Measurements from ENCODE around the gene COX5B. TPM values are rescaled to one million over a fixed set of nuclear protein-coding genes. Genes with fewer than 3 reads are reported as not detected.

Gene COX5B
- total RNA-seq, 1 experiment from 2014 or later, result 310 TPM

DNA sequence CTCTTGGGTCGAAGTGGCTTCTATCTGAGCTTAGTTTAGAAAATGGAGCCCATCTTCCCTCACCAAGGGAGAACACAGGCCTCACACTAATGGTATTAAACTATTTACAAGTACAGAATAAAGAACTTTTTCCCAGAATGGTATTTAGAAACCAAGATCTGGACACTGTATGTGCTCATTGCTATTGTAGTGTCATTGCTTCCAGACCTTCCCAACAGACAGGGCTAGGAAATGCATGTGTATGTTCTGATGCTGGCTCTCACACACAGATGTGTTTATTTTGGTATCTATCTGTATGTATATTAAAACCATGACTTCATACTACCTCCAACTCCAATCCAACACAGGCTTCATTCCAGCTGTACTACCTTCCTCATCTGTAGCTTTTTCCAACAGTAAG lies 8.0 kb downstream of the COX5B start:
- Histone ChIP-seq H2AFZ (no peak overlapping the region), H4K20me1 (ENCODE audit: insufficient read depth) (no peaks in the 10 kb centered on the region; the same call in 1 of the 2 replicates), H3K27ac (no peak overlapping the region), H3K4me3 (no peak overlapping the region), H3K9me2 (ENCODE audit: insufficient read depth) (no peaks in the 10 kb centered on the region), H3K79me2 (ENCODE audit: low read depth) (no peaks in the 10 kb centered on the region), H3K36me3 (ENCODE audit: low read depth) (peaks cover 11% of the 10 kb centered on the region), H3K4me1 (replicated peaks; ENCODE audit: insufficient read depth) (no peaks in the 10 kb centered on the region), H3K27me3 (ENCODE audit: insufficient read depth, low read depth) (no peaks in the 10 kb centered on the region), H3K4me2 (no peak overlapping the region), H3K9me3 (ENCODE audit: insufficient read depth, low read depth) (no peaks in the 10 kb centered on the region), H3F3A (ENCODE audit: insufficient read depth, low read depth) (peaks cover 36% of the 10 kb centered on the region)
- intact Hi-C loops (cut with micrococcal nuclease; ENCODE audit: unreplicated experiment), result no loop called here
- BruUV-seq (replicated peaks), result no TSS peak
- ChIA-PET CTCF (no interaction called here), POLR2A (ENCODE audit: unreplicated experiment) (no interaction called here)
- TF ChIP-seq EZH2 (IDR thresholded peaks at IDR 0.05; ENCODE audit: low read depth), result no peak
- TF ChIP-seq, protein P1, sequence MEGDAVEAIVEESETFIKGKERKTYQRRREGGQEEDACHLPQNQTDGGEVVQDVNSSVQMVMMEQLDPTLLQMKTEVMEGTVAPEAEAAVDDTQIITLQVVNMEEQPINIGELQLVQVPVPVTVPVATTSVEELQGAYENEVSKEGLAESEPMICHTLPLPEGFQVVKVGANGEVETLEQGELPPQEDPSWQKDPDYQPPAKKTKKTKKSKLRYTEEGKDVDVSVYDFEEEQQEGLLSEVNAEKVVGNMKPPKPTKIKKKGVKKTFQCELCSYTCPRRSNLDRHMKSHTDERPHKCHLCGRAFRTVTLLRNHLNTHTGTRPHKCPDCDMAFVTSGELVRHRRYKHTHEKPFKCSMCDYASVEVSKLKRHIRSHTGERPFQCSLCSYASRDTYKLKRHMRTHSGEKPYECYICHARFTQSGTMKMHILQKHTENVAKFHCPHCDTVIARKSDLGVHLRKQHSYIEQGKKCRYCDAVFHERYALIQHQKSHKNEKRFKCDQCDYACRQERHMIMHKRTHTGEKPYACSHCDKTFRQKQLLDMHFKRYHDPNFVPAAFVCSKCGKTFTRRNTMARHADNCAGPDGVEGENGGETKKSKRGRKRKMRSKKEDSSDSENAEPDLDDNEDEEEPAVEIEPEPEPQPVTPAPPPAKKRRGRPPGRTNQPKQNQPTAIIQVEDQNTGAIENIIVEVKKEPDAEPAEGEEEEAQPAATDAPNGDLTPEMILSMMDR (conservative IDR thresholded peaks at IDR 0.05), result no peak
- peak in 1 of 2 experiments; percentile 31 for DNase-seq

DNA sequence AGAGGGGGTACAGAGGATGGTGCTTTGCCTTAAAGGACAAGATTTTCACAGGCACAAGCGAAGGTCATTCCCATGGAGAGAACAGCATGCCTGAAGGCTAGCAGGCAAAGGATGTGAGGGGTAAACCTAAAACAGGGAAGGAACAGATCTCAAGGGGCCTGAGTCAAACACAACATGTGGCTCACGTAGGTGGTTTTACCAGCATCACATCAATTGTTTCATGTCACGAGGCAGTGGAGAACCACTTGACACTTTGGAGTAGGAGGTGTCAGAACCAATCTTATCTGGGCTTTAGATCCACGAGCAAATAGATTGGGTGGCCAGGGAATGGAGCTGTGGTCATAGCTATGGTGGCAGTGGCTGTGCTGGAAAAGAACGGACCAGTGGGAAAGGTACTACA lies 8.4 kb downstream of the COX5B start:
- peaks cover 7% of the 10 kb centered on the region for H3K36me3 ChIP-seq (ENCODE audit: low read depth)
- BruUV-seq (replicated peaks), result no TSS peak

DNA sequence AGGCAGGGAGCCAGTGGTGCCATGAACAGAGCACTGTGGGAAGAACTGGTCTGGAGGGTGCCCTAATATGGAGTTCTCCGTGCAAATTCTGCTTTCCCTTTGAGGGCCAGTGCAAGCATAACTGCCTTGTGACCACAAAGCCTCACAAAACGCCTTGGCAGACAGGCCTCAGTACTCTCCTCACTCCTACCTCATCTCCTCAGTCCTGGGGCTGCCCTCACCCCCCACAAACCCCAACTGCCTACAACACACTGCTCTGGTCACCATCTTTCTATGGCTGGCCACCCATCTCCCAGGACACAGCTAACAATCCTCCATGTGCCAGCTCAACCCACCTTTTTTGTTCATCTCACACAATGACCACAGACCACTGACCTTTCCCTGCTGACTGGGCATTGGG lies 8.9 kb downstream of the COX5B start:
- no TSS peak for BruUV-seq (replicated peaks)

More for the DNA sequence above, 8.4 kb downstream of the COX5B start:
- intact Hi-C loops (cut with micrococcal nuclease; ENCODE audit: unreplicated experiment), result no loop called here
- no peaks in the 10 kb centered on the region for H3K9me2 ChIP-seq (ENCODE audit: insufficient read depth)
- DNase-seq, result no peak
- peaks cover 33% of the 10 kb centered on the region for H3F3A ChIP-seq (ENCODE audit: insufficient read depth, low read depth)
- ChIA-PET POLR2A (ENCODE audit: unreplicated experiment) (no interaction called here), CTCF (no interaction called here)
- no peaks in the 10 kb centered on the region for H3K79me2 ChIP-seq (ENCODE audit: low read depth)
- H3K27me3 ChIP-seq (ENCODE audit: insufficient read depth, low read depth), result no peaks in the 10 kb centered on the region
- H3K4me2 ChIP-seq, result no peak overlapping the region
- no peak overlapping the region for H3K27ac ChIP-seq
- no peak for TF ChIP-seq EZH2 (IDR thresholded peaks at IDR 0.05; ENCODE audit: low read depth)
- TF ChIP-seq, protein P1 (conservative IDR thresholded peaks at IDR 0.05), result no peak
- H3K4me1 ChIP-seq (replicated peaks; ENCODE audit: insufficient read depth), result no peaks in the 10 kb centered on the region
- H4K20me1 ChIP-seq (ENCODE audit: insufficient read depth), result no peaks in the 10 kb centered on the region; the same call in 1 of the 2 replicates
- H2AFZ ChIP-seq, result no peak overlapping the region
- no peaks in the 10 kb centered on the region for H3K9me3 ChIP-seq (ENCODE audit: insufficient read depth, low read depth)
- H3K4me3 ChIP-seq, result no peak overlapping the region

More for the DNA sequence above, 8.9 kb downstream of the COX5B start:
- no peaks in the 10 kb centered on the region for H3K4me1 ChIP-seq (replicated peaks; ENCODE audit: insufficient read depth)
- no peaks in the 10 kb centered on the region for H3K9me2 ChIP-seq (ENCODE audit: insufficient read depth)
- H3K79me2 ChIP-seq (ENCODE audit: low read depth), result no peaks in the 10 kb centered on the region
- peak in 1 of 2 experiments; percentile 17 for DNase-seq
- H3K36me3 ChIP-seq (ENCODE audit: low read depth), result peaks cover 5% of the 10 kb centered on the region; the same call in 1 of the 2 replicates
- no peaks in the 10 kb centered on the region; the same call in 1 of the 2 replicates for H4K20me1 ChIP-seq (ENCODE audit: insufficient read depth)
- no peak overlapping the region for H3K4me2 ChIP-seq
- no peak overlapping the region for H2AFZ ChIP-seq
- ChIA-PET POLR2A (ENCODE audit: unreplicated experiment) (no interaction called here), CTCF (no interaction called here)
- H3K27ac ChIP-seq, result no peak overlapping the region
- TF ChIP-seq, protein P1 (conservative IDR thresholded peaks at IDR 0.05), result no peak
- TF ChIP-seq EZH2 (IDR thresholded peaks at IDR 0.05; ENCODE audit: low read depth), result no peak
- H3K9me3 ChIP-seq (ENCODE audit: insufficient read depth, low read depth), result no peaks in the 10 kb centered on the region
- peaks cover 28% of the 10 kb centered on the region for H3F3A ChIP-seq (ENCODE audit: insufficient read depth, low read depth)
- no peaks in the 10 kb centered on the region for H3K27me3 ChIP-seq (ENCODE audit: insufficient read depth, low read depth)
- intact Hi-C loops (cut with micrococcal nuclease; ENCODE audit: unreplicated experiment), result no loop called here
- H3K4me3 ChIP-seq, result no peak overlapping the region
